Heart left ventricle (tissue), 13 donors: ENCODE measurements around the gene CDRT4.

ENCODE experiments used
- CTCF ChIP-seq, 12 donors: fragments of 200-600 bp; sonication (generic) in 4 of 12; IDR thresholded peaks; one replicate each; pipeline versions ENCODE4 v1.5.0 to v1.8.0; 2018 to 2022; ENCODE audit warnings: antibody characterized with exemption in 12 of 12, mild to moderate bottlenecking in 5 of 12
- POLR2A ChIP-seq, 2 donors: fragments of 450-650 bp; IDR thresholded peaks; one replicate each; pipeline ENCODE4 v1.6.1; 2017; ENCODE audit warnings: antibody characterized with exemption in 2 of 2, mild to moderate bottlenecking in 2 of 2, moderate library complexity in 2 of 2
- donor health status: ischemic (EF 13 %, LVEDD 7.1; RV severe dilation, severe dysfunction).
- donor health status: DM: no; HTN: yes; CAD: no.
- donor health status: DM: no; HTN: no; CAD: no.
- donor health status: ischemic (EF 25% LVEDD 6.9; RV normal size, moderate dysfunction).
- donor health status: ischemic (EF 25% LVEDD 5.7; RV mildly dilated, moderate dysfunction).
- donor health status: ischemic (EF 35%, LVEDD 5.7; RV mildly dilated, moderate dysfunction).
- donor health status: nonischemic (EF 11% LVEDD 7.7; RV severe dilation, severe dysfunction).
- donor health status: DM: yes; HTN: yes; CAD: no.
- donor health status: PGD.
- donor health status: ischemic (EF 29% LVEDD 5.4; RV normal size, mild dysfunction).
- donor health status: nonischemic (EF 23%, LVEDD 6.1; RV moderate dilation, normal function).

- no peak for TF ChIP-seq CTCF (IDR thresholded peaks at IDR 0.05)
- no peak for TF ChIP-seq POLR2A (IDR thresholded peaks at IDR 0.05)
Measured at GRCh38 chr17:15507896-15508295, 40.5 kb upstream of the CDRT4 start.
